ENCODE data around the gene NAA80. TPM values are rescaled to one million over a fixed set of nuclear protein-coding genes. Genes with fewer than 3 reads are reported as not detected.

The NAA80 gene
- total and polyA plus RNA-seq, 2 of the 8 experiments (the other 6 are each of a cell fraction or from before 2014, with no cell fraction given) = 11.3 to 16.7 TPM

DNA sequence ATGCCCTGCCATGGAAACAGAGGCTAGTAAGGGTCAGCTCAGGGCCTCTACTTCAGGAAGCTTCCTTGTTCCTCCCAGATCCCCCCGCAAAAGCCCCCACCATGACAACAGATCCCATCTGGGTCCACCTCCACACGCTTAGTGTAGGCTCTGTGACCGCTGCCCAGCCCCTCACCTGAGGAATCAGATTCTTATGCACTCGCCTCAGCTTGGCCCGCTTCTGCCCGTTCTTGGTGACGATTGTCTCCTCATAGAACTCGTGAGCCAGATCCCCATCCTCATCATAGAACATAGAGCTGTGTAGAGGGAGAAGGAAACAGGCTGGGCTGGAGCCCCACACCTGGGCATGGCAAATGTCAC is 27.0 kb upstream of the NAA80 start:
- Histone ChIP-seq H3K9ac (replicated peaks in 1 of 4; ENCODE audit: extremely low read depth in 1 of 4, low read depth in 3 of 4, low read length in 3 of 4) (no peak overlapping the region), H4K20me1 (replicated peaks in 1 of 2; ENCODE audit: control insufficient read depth in 1 of 2, insufficient read depth in 2 of 2, low read length in 2 of 2) (peaks cover 2 to 6% of the 10 kb centered on the region in 2 experiments), H2BK120ac (replicated peaks; ENCODE audit: low read depth, low read length) (no peak overlapping the region), H2BK5ac (ENCODE audit: low read depth, low read length) (no peak overlapping the region), H2BK12ac (ENCODE audit: low read depth, low read length) (no peak overlapping the region), H3K27me3 (replicated peaks in 1 of 4; ENCODE audit: control insufficient read depth in 3 of 4, extremely low read depth in 1 of 4, insufficient read depth in 3 of 4, low read length in 3 of 4) (no peaks in the 10 kb centered on the region), H3K18ac (ENCODE audit: extremely low read depth, low read length) (no peak overlapping the region), H3K27ac (ENCODE audit: low read depth, low read length) (no peak overlapping the region), H2AK5ac (ENCODE audit: low read depth, low read length) (no peak overlapping the region), H2BK15ac (ENCODE audit: low read length) (no peak overlapping the region), H3K23ac (ENCODE audit: insufficient read length) (no peak overlapping the region), H3K79me1 (ENCODE audit: low read depth, low read length) (peaks cover 5% of the 10 kb centered on the region; the same call in 1 of the 2 replicates), H4K91ac (replicated peaks; ENCODE audit: insufficient read length, low read length) (no peak overlapping the region), H3K4me2 (ENCODE audit: insufficient read depth in 1 of 2, low read depth in 2 of 2, low read length in 2 of 2) (no peak overlapping the region), H3K14ac (ENCODE audit: insufficient read length) (no peak overlapping the region), H3K9me3 (ENCODE audit: insufficient read depth in 2 of 2, low read depth in 1 of 2, low read length in 1 of 2) (no peaks in the 10 kb centered on the region), H3K79me2 (ENCODE audit: control insufficient read depth in 1 of 2, insufficient read depth in 2 of 2, low read length in 2 of 2) (peaks cover 0 to 11% of the 10 kb centered on the region in 2 experiments; a peak in 2 of 4 replicates), H3K56ac (replicated peaks; ENCODE audit: insufficient read length, low read depth, low read length) (no peak overlapping the region), H3K4me3 (ENCODE audit: extremely low read depth in 1 of 4, insufficient read depth in 2 of 4, low read depth in 3 of 4, low read length in 4 of 4) (no peak overlapping the region), H3K4ac (replicated peaks; ENCODE audit: insufficient read length, low read depth, low read length) (no peak overlapping the region), H3K36me3 (ENCODE audit: control insufficient read depth in 2 of 4, insufficient read depth in 4 of 4, low read length in 3 of 4) (peaks cover 9 to 23% (median 15%) of the 10 kb centered on the region in 4 experiments; a peak in 7 of 8 replicates), H4K8ac (ENCODE audit: extremely low read depth, insufficient read depth, low read length) (no peak overlapping the region), H4K5ac (ENCODE audit: insufficient read length, low read depth, low read length) (no peak overlapping the region), H3K4me1 (replicated peaks in 1 of 4; ENCODE audit: control insufficient read depth in 3 of 4, insufficient read depth in 4 of 4, low read length in 3 of 4) (peaks cover 0 to 29% (median 14%) of the 10 kb centered on the region in 4 experiments; a peak in 6 of 7 replicates), H3K23me2 (ENCODE audit: low read depth, low read length) (peaks cover 21% of the 10 kb centered on the region; the same call in 1 of the 2 replicates), H2BK20ac (ENCODE audit: low read length) (no peak overlapping the region), H2AFZ (ENCODE audit: low read length) (no peak overlapping the region)
- no peak for DNase-seq (ENCODE audit: low read depth in 1 of 2, low spot score in 2 of 2)
- CTCF ChIA-PET (ENCODE audit: partially characterized antibody) = interaction anchor here (0.5 to 7.5 kb wide), 6 partner anchors 11 to 266 kb away, joined by 3 to 75 read pairs (median 4); partner anchors contain the start of gene LSMEM2
- POLR2A ChIA-PET (ENCODE audit: partially characterized antibody) = interaction anchor here (0.8 to 3.8 kb wide), 3 partner anchors 14 to 302 kb away, joined by 3 to 15 read pairs (median 4); partner anchors contain the start of genes HYAL1 and RASSF1
- no peak for TF ChIP-seq POLR2AphosphoS5 (IDR thresholded peaks at IDR 0.05; ENCODE audit: low read depth, low read length)
- no peak for FAIRE-seq
- WGBS, 2 experiments (ENCODE audit: extremely low coverage in 1 of 2, insufficient coverage in 1 of 2, insufficient read length in 1 of 2, insufficient replicate concordance in 2 of 2, low coverage in 1 of 2, low lambda C conversion rate in 2 of 2, missing lambda C conversion rate in 1 of 2) = 80% methylated on average over 8 of the region's 8 CpGs; no CpG with 5 or more reads in 1 of the 2 experiments

All from H1 (cell line).